Activated CD4-positive, alpha-beta T cell treated with anti-CD3 and anti-CD28 coated beads, Interleukin-2, amount 50 U/mL, for 4 hours (primary cell): ENCODE data around the gene RHEB.

Experiments used
- DNase-seq, 2 experiments: peaks; one replicate each; pipeline ENCODE4 v3.0.0-alpha.2; 2020

The RHEB gene

DNA sequence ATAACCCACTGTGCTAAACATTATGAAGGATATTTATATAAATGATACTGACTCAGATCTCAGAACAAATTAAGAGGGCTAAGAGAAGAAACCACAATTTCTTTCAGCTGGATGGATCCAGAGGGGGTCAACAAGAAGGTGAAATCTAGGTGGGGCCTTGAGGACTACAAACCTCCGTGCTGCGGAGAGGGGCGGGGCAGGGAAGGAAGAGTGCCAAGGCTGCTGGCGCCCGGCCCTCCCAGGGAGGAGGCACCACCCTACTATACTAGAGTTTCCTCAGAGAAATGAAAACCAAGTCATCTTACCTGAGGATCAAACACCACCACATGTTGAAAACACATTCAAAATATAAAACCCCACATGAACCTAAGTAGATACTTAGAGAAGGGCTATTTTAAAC is 50.4 kb downstream of the RHEB start:
- DNase-seq = no peak

DNA sequence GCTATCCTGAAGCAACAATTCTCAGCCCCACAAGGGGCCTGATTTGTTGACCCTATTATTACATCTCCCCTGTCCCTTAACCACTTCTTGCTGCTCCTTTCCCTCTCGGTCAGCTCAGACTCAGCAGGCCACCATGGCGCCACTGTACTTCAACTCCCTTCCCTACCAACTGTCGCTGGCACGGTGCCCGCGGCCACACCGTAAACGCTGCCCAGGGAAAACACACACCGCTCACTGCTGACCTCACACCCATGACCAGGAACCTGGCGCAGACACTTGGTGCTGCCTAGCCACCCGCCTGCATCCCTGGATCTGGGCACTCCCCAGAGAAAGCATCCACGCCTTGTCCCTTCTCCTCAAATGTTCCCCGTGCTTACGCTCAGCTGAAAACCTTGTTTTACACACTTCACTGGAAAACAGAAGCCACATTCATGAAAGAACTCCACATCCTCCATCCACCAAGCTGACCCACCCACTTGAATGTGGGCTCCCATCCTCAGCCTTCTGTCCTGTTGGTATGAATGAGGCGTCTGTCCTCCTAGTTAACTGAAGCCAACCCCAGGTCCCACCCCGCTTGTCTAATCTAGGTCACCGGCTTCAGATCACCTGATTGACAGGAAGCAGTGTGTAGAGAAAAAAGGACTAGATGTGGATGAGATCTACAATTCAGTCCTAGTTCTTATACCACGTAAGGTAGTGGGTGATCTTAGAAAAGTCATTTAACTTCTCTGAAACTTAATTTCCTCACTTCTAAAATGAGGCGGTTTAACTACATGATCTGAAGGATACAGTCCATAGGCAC is 51.3 kb downstream of the RHEB start:
- no peak for DNase-seq

DNA sequence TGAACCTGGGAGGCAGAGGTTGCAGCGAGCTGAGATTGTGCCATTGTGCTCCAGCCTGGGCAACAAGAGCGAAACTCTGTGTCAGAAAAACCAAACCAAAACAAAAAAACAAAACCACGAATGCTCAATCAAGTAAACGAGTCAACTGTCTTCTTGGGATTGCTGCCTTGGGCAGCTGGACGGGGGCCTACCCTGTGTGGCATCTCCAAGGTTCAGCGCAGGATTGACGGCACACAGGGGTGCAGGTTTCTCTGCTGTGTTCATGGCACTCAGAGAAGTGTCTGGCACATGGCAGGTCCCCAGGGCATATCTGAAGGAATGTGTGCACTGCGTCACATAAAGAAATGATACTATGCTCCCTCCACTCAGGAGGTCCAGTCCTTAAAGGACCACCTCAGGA is 54.5 kb downstream of the RHEB start:
- DNase-seq = no peak

DNA sequence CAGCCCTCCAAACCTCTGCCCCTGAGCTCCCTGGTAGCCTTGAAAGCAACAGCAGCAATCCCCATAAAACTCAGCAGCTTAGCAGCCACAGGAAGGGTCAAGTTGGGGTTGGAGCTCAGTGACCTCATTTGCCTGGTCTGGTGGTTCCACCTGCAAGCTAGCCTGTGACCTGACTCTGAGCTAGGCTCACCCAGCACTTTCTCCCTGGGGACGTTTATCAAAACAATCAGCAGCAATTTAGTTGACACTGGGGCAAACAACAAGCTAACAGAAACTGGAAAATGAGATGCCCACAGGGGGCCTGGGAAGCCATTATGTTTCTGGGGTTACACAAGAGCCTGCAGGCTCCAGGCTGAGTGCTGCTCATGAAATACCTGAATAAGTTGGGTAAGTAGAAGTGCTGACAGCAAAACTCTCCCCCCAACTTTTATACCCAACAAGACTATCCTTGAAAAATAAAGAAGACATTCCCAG is 57.4 kb downstream of the RHEB start:
- DNase-seq = no peak

DNA sequence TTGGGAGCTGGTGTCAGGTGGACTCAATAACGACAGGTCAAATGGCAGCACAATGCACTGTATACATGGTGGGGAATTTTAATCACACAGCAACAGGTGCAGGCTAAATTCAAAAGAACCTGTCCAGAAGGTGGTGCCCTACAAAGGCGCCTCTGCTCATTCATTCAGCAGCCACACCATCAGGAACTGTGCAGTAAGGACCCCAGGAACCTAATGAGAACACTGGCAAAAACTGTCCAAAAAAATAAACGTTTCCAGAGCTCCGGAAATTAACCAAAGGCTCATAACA is 57.8 kb downstream of the RHEB start:
- no peak for DNase-seq

DNA sequence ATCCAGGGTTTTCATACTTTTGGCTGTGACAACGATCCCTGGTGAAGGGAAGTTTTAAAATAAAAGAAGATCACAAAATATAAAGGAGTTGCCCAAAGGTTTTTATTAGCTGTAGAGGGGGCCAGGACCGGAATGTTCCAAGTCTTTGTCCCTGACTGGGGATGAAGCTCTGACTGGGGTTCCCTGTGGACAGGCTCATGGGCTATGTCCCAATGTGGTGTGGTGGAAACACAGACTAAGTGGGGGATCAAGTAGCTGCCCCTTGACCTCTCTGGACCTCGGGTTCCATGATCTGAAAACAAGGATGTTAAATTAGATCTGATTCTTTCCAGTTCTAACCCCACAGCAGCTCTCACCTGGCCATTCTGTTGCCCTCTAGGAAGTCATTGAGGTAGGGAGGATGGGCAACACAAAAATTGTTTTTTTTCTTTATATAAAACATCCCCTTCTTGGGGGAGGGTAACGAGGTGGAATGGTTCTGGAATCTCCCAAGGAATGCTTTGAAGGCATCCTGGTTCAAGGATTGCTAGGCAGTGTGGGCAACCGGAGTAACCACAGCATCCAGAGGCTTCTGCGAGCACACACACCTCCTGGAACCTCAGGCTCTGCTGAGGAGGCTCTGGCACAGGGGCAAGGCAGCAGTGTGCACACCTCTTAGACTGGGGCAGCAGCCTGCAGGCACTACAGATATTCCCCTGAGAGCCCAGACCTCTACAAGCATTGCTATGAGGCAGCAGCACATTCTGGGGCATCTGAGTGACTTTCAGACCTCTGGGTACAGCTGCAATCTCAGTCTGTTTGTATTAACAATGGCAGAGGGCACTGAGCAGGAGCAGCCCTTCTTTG is 58.4 kb downstream of the RHEB start:
- no peak for DNase-seq

DNA sequence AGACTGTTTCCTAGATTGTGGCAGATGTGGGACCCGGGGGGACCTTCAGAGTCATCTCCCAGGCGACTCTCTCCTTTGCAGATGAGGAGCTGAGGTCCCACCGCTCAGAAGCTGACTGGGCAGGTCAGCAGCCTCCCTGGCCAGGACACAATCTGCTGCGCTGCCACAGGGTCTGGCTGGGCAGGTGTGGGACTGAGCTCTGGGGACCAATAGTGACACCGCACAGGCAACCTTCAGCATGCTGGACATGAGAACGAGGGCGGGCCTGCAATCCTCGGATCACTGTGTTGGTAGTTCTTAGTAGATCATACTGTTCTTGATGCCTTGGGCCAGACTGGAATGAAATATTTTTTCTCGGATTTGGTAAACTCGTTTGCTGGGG is 59.2 kb downstream of the RHEB start:
- no peak for DNase-seq

DNA sequence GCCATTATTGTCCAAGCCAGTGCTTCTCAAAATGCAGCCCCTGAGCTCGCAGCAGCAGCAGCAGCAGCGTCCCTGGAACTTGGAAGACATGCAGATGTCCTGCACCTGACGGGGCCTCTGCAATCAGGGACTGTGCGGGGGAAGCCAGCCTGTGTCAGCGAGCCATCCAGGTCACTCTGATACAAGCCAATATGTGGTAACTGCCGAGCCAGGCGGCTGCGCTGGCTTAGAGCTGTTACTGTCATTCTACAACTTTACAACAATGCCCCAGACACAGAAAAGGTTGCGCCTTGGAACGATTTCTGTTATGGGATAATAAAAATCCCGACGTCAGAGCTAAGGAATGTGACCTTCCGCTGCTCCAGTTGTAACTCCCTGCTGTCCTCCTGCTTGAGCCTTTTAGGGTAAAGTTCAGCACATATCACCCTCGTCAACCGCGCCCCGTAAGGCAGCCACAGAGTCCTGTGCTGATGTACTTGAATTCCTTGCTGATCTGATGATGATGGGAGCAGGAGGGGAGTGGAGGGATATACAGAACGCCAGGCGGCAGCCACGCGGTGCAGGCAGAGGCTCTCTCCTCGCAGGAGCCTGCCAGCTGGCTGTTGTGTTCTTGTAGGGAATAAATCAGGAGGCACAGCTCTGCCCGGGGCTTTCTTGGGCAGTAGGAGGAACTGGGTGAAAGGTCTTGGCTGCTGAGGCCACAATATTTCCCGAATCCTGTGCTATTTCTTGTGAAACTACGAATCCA is 59.8 kb downstream of the RHEB start:
- no peak for DNase-seq

DNA sequence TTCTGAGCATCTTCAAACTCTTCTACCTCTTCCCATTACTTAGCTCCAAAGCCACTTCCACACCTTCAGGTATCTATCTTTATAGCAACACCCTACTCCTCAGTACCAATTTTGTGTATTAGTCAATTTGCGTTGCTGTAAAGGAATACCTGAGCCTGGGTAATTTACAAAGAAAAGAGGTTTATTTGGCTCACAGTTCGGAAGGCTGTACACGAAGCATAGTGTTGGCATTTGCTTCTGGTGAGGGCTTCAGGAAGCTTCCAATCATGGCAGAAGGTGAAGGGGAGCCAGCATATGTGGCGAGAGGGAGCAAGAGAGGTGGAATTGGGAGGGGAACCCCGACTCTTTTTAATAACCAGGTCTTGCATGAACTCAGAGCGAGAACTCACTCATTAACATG is 62.2 kb downstream of the RHEB start:
- no peak for DNase-seq

DNA sequence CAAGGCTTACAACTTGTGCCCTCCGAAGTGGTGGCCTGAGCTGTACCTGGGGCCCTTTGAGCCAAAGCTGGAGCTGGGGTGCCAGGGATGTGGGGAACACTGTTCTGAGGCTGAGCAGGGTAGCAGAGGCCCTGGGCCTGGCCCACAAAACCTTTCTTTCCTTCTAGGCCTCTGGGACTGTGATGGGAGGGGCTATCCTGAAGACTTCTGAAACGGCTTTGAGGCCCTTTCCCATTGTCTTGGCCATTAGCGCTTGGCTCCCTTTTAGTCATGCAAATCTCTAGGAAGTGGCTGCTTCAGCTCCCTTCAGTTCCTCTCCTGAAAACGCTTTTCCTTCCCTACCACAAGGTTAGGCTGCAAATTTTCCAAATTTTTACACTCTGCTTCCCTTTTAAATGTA is 62.9 kb downstream of the RHEB start:
- no peak for DNase-seq

DNA sequence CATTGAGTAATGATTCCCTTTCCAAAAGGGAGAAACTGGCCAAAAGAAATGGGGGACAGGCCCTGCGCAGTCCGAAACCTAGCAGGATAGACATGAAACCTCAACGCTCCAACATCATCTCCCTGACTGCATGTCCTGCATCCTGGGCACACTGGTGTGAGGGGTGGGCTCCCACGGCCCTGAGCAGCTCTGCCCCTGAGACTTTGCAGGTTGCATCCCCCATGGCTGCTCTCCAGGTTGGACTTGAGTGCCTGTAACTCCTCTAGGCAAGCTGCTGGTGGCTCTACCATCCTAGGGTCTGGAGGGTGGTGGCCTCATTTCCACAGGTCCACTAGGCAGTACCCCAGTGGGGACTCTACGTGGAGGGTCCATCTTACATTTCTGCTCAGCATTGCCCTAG is 63.4 kb downstream of the RHEB start:
- no peak for DNase-seq

DNA sequence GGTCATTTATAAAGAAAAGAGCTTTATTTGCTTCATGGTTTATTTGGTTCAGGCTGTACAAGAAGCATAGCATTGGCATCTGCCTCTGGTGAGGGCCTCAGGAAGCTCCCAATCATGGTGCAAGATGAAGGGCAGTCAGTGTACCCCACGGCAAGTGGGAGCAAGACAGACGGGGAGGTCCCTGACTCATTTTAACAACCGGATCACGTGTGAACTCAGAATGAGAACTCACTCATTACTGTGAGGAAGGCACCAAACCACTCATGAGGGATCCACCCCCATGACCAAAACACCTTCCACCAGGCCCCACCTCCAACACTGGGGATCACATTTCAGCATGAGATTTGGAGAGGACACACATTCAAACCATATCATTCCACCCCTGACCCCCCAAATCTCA is 64.0 kb downstream of the RHEB start:
- DNase-seq = no peak

DNA sequence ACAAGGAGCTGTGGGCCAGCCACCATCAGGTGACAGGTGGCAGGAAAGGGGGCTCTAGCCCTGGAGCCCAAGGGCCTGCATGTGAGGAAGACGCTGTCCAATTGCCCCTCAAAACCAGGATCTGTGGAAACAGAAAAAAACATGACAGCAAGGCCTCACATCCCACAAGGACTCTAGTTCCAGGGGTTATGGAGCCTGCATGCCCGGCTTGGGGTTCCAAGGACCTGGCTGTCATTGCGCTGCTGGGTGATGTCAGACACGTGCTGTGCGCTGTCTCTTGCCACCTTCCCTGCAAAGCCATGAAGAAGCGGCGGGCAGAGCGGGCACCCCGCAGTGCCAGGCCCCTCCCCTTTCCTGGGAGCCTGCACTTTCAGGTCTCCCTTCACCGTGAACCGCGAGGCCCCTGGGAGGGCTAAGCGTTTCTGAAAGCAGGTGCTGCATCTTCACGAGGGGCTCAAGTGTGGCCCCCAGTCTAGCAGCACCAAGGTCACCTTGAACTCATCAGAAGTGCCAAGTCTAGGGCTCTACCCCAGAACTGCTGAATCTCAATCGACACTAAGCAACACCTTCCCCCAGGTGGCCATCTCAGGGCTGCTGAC is 64.7 kb downstream of the RHEB start:
- no peak for DNase-seq

DNA sequence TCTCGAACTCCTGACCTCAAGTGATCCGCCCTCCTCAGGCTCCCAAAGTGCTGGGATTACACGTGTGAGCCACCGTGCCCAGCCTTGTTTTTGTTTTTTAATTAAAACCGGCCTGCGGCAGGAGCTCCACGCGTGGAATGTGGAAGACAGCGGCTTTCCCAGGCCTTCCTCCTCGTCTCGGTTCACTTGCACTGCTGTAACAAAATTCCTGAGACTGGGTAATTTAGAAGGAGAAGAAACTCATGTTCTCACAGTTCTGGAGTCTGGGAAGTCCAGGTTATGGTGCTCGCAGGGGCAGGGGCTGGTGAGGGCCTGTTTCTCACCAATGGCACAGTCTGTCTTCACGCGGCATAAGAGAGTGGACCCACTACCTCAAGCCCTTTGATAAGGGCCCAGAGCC is 65.4 kb downstream of the RHEB start:
- no peak for DNase-seq

DNA sequence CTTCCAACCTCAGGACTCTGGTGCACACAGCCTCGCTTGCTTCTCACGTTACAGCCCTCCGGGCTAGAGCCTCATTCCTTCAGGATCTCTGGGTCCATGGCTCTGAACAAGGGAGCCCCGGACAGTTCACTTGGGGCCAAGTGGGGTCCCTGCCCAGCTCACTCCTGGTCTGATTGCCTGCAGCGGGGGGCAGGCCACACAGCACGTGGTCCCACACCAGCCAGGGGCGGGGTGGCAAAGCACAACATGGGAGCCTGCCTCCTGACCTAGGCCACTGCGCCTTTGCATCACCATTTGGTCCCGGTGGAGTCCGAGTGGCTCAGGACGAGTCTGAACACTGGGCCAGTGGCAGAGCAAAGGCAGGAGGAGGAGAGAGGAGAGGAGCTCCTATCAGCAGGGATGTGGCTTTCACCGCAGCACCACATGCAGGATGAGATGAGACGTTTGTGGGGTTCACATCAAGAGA is 66.3 kb downstream of the RHEB start:
- DNase-seq = no peak

DNA sequence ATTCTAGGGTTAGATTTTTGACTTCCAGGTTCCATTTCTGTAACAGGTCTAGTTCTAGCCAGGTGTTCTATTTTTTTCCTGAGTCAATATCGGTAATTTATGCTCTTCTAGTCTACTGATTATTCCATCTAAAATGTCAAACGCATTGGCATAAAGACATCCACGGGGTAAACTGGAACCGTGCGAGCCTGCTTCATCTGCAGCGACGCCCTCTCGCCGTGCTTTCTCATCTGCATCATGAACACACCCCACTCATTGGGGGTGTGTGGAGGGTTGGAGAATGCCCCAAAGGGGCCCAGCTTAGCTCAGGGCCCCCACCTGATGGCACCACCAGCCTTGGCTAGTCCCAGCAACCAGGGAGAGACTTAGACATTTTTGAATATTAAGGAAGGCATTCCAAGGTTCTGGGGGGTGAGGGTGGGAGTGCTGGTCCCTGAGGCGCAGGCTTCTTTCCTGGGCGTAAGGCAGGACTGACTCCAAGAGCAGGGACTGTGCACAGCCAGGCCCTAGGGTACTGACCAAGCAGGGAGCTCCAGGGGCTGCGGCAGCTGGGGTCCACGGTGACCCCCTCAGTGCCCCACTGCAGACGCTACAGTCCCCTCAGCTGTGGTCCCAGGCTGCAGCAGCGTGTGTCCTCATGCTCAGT is 66.9 kb downstream of the RHEB start:
- no peak for DNase-seq

DNA sequence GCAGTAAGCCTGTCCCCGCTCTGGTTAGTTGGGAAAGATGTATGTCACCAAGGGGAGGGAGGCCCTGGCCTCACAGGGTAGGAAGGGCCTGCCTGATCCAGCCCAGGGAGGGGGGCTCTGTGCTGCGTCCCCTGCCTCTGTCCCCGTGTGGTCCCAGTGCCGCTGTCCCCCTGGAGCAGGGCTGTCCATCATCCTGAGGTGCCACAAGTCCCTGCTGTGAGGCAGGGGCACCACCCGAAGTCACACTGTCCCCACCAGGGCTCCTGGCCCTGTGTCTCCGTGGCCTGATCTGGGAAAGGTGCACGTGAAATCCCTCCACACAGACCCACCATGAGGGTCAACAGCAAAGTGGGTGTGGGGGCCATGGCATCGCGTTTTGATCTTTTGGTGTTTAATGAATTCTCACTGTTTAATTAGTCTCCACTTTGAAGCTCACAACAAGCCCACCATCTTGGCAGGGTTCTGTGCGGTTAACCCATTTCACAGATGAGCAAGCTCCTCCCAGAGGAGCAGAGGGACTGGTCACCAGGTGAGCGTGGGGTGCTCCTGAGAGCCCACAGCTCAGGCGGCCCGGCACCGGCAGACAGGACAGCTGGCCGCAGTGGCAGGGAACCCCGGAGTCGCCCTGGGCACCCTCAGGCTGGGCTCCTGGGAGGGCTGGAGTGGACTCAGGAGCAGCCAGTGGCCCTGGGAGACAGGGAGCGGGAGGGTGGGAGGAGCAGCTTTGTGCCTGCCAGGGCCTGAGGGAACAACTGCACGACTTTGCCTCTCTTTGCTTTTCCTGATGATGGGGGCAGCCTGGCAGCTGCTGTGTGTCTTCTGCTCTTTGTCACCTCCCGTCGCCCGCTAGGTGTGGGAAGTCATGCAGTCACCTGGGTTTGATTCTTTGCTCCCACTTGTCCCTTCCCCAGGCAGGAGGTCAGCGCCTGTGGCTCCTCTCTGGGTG is 67.8 kb downstream of the RHEB start:
- no peak for DNase-seq

DNA sequence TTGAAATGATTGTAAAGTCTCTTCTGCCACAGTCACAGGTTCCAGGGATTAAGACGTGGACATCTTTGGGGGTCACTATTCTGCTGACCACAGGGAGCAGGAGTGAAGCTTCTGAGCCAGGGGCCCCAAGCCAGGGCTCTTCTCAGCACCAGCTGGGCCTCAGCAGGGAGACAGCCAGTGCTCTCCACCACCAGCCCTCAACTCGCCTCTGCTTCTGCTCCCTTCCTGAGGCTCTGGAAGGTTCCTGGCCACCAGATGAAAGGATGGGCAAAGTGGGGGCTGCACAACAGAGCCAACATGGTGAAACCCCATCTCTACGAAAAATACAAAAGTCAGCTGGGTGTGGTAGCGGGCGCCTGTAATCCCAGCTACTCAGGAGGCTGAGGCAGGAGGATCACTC is 68.5 kb downstream of the RHEB start:
- no peak for DNase-seq

DNA sequence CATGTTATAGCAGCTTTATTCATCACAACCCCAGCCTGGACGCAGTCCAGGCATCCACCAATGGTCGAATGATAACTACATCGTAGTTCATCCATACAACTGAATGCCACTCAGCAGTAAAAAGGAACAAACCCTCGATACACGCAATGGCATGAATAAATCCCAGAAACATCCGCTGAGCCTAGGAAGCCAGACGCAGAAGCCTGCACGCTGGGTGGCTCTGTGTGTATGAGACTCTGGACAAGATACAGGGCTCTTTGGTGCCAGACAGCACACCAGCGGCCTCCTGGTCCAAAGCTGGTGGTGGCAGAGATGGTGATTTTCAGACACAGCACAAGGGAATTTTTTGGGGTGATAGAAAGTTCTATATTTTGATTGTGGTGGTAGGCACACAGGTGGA is 69.7 kb downstream of the RHEB start:
- DNase-seq = no peak

DNA sequence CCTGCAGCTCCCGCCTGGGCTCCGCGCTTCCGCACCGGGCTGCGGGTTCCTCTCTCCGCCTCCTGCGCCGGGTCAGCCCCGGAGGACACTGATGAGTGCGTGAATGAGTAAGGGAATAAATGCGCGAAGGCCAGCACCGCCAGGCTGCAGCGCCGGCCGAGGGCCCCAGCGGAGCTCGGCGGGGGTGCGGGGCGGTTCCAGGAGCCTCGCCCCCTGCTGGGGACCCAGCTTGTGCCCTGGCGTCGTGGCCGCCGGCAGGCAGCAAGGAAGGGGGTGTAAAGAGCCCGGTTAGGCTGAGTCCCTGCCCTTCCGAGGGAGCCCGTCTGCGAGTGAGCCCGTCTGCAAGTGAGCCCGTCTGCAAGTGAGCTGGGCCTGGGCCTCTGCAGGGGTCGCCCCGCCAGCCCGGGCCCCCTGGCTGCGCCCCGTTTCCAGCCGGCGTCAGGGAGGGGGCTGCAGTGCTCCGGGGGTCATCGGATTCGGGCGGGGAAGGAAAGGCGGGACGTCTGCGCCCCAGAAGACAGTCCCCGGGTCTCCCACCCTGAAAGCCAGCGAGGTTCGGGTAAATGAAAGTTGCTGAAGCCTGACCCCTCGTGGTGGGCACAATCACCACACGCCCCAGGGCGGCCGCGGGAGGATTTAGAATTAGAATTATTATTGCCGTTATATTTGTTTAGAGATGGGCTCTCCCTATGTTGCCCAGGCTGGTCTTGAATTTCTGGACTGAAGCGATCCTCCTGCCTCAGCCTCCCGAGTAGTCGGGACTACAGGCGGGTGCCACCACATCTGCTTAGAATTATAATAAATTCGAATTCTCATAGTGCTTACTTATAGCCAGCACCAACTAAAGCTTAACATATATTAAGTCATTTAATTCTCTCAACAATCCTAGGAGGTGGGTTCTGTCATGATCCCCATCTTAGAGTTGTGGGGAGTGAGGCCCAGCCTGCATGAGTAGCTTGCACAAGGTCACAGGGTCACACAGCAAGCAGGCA is 71.1 kb downstream of the RHEB start:
- peak; percentile 69 to 73 for DNase-seq
